ENCODE results near the gene STAT5B. TPM values are rescaled to one million over a fixed set of nuclear protein-coding genes. Genes with fewer than 3 reads are reported as not detected.
"Not testable (repeated sequence)": the region's sequence is repeated elsewhere in the genome, so short reads cannot be mapped to it uniquely, and the experiment has no call there.

STAT5B gene
- total RNA-seq, 2 experiments from 2014 or later = 162 to 203 TPM

DNA sequence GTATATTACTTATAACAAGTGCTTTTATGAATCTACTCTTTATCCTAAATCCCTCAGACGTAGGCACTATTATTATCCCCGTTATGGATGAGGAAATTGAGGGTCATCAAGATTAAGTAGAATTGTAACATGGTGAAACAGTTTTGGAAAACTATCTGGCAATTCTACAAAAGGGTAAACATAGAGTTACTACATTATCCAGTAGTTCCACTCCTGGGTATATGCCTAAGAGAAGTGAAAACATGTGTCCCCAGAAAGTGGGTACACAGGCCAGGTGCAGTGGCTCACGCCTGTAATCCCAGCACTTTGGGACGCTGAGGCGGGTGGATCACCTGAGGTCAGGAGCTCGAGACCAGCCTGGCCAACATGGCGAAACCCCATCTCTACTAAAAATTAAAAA is 36.6 kb downstream of the STAT5B start:
- H3K36me3 Mint-ChIP-seq (ENCODE audit: low read depth) = peaks cover 11% of the 10 kb centered on the region
- CTCF ChIA-PET = interaction anchor here (0.5 to 6.9 kb wide), 3 partner anchors 10 to 218 kb away, joined by 3 to 34 read pairs (median 4); no protein-coding TSS in a partner anchor
- H3K27me3 Mint-ChIP-seq; POLR2A ChIA-PET; H3K4me3 Mint-ChIP-seq; H3K27ac Mint-ChIP-seq; ATAC-seq; intact Hi-C loops (cut with DNase I, micrococcal nuclease); H3K9me3 Mint-ChIP-seq (ENCODE audit: low read depth); DNase-seq: not testable (repeated sequence)
- H3K4me1 Mint-ChIP-seq = peaks cover 44% of the 10 kb centered on the region

DNA sequence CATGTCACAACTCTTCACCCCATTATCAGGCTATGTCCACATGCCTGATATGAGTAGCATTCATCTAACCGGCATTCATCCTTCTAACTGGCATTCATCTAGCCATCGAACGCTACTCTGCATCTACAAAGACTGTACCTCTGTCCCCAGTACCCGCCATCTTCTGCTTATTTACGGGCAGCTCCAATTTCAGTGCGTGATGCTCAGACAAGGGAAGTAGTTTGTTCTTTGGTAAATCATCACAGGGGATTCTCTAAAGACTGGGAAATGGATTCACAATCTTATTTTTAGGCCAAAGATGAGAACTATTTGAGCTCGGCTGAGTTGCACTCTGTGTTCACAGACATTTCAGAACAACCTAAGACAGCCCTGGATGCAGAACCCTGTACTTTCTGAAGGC is 39.4 kb downstream of the STAT5B start:
- H3K9me3 Mint-ChIP-seq (ENCODE audit: low read depth) = no peaks in the 10 kb centered on the region
- H3K27ac Mint-ChIP-seq = no peak overlapping the region
- peaks cover 10% of the 10 kb centered on the region for H3K36me3 Mint-ChIP-seq (ENCODE audit: low read depth)
- ATAC-seq (no peak), DNase-seq (no peak)
- H3K4me3 Mint-ChIP-seq = no peak overlapping the region
- intact Hi-C loops (cut with DNase I, micrococcal nuclease) = no loop called here
- CTCF ChIA-PET = interaction anchor here (0.6 to 6.9 kb wide), 6 partner anchors 13 to 123 kb away, joined by 3 to 34 read pairs (median 4); no protein-coding TSS in a partner anchor
- H3K4me1 Mint-ChIP-seq = peaks cover 40% of the 10 kb centered on the region
- POLR2A ChIA-PET = interaction anchor here (0.6 kb wide), 1 partner anchor 207 kb away, joined by 4 read pairs; no protein-coding TSS in a partner anchor
- H3K27me3 Mint-ChIP-seq = no peaks in the 10 kb centered on the region

DNA sequence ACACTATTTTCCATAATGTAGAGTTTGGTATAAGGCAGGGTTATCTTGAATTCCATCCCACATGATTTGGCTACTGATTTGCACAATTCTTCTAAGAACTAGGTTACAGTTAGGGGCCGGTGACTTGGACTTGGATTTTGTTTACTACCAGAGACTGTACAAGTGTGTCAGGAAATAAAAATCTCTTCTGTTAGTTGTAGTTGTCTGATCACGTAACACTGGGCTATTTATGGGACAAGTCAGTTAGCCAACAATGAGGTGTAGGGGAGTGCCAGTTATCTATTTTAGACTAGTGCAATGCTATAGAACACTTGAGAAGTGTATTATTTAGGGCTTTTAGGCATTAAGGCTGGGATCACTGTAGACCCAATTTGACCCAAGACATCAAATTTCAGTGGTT is 42.2 kb downstream of the STAT5B start:
- ATAC-seq = no peak
- peak overlapping the region; percentile 21 for H3K27ac Mint-ChIP-seq
- CTCF ChIA-PET = interaction anchor here (0.6 to 6.9 kb wide), 2 partner anchors 11 to 43 kb away, joined by 4 to 34 read pairs; no protein-coding TSS in a partner anchor
- H3K4me1 Mint-ChIP-seq = peaks cover 35% of the 10 kb centered on the region
- POLR2A ChIA-PET = no interaction called here
- H3K4me3 Mint-ChIP-seq = no peak overlapping the region
- no peaks in the 10 kb centered on the region for H3K27me3 Mint-ChIP-seq
- H3K36me3 Mint-ChIP-seq (ENCODE audit: low read depth) = peaks cover 11% of the 10 kb centered on the region
- H3K9me3 Mint-ChIP-seq (ENCODE audit: low read depth) = no peaks in the 10 kb centered on the region
- intact Hi-C loops (cut with DNase I, micrococcal nuclease) = no loop called here
- no peak for DNase-seq

DNA sequence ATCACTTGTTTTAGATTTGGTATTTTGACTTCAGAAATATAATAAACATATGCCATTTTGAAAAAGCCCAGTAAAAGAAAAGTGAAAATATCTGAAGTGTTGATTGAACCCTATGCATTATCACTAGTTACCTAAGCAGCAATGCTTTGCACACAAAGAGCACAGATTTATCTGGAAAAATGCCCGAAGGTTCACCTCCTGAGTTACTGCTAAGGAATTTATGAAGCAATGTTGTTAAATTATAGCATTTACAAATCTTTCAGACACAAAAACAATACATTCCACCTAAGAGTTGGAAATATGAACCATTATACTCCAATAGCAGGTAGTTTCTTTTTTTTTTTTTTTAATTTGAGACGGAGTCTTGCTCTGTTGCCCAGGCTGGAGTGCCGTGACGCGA is 43.0 kb downstream of the STAT5B start:
- H3K36me3 Mint-ChIP-seq (ENCODE audit: low read depth) = peaks cover 15% of the 10 kb centered on the region
- no peak overlapping the region for H3K27ac Mint-ChIP-seq
- no peaks in the 10 kb centered on the region for H3K9me3 Mint-ChIP-seq (ENCODE audit: low read depth)
- peaks cover 40% of the 10 kb centered on the region for H3K4me1 Mint-ChIP-seq
- no peak for DNase-seq
- no peaks in the 10 kb centered on the region for H3K27me3 Mint-ChIP-seq
- ChIA-PET POLR2A (no interaction called here), CTCF (interaction anchor here (0.6 to 1.3 kb wide), 3 partner anchors 14 to 345 kb away, joined by 3 to 4 read pairs (median 4); no protein-coding TSS in a partner anchor)
- intact Hi-C loops (cut with DNase I, micrococcal nuclease) = no loop called here
- no peak overlapping the region for H3K4me3 Mint-ChIP-seq
- no peak for ATAC-seq

DNA sequence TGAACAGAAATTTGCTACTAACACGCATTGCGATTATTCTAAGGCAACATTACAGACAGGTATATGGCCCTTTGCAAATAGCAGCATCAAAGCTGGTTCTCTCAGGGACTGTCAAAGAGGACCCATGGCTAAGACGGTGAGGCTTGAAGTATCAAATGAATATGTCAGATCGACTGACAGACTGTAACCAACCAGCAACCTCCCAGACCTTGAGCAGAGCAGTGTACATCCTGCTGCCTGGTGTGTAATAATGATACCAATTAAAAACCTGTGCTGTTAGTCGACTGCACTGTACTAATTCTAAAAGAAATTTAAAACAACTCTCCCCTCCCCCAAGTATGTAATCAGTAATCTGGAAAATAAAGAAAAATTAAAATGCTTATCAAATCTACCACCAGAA is 46.0 kb downstream of the STAT5B start:
- ATAC-seq (peak; percentile 96), DNase-seq (peak; percentile 35)
- intact Hi-C loops (cut with DNase I, micrococcal nuclease) = no loop called here
- POLR2A ChIA-PET = interaction anchor here (0.6 kb wide), 2 partner anchors 18 to 81 kb away, joined by 3 to 9 read pairs; no protein-coding TSS in a partner anchor
- CTCF ChIA-PET = interaction anchor here (0.6 to 1.7 kb wide), 7 partner anchors 9 to 176 kb away, joined by 3 to 6 read pairs (median 4); partner anchors contain the start of gene STAT5B
- H3K4me1 Mint-ChIP-seq = peaks cover 37% of the 10 kb centered on the region
- peak overlapping the region; percentile 37 for H3K27ac Mint-ChIP-seq
- no peaks in the 10 kb centered on the region for H3K27me3 Mint-ChIP-seq
- H3K4me3 Mint-ChIP-seq = no peak overlapping the region
- peaks cover 24% of the 10 kb centered on the region for H3K36me3 Mint-ChIP-seq (ENCODE audit: low read depth)
- no peaks in the 10 kb centered on the region for H3K9me3 Mint-ChIP-seq (ENCODE audit: low read depth)

DNA sequence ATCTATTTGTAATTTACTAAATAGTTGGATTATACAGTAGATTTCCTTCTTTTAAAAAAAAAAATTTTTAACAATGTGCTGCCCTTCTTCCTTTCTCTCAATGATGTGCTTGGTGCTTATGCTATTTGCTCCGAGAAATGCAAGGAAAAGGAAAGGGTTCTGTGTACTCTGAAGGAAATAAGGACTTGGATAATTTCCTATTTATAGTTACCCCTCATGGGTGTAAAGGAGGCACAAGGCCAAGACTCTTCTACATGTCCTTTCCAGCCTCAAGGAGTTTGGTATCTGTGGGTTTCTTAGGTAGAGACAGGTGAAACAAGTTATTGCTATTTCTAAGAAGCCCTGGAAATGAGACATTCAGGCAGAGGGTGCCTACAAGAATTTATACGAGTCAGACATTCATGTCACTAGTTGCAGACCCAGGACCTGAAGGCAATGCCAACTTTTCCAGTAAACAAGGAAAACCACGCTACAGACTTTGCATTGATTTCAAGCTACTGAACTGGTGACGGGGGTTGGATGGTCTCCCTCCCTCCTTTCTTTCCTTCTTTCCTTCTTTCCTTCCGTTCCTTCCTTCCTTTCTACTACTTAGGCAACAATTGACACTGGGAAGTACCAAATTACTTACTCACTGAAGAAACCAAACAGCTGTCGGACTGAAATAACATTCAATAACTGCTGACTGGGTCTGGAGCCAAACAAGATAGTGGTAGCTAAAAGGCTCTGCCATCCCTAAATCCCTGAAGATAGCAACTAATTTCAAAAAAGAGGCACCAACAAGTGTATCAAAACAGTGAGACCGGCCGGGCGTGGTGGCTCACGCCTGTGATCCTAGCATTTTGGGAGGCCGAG is 48.1 kb downstream of the STAT5B start:
- intact Hi-C loops (cut with DNase I, micrococcal nuclease) = no loop called here
- ATAC-seq (peak; percentile 14), DNase-seq (no peak)
- CTCF ChIA-PET = interaction anchor here (0.6 to 0.8 kb wide), 3 partner anchors 134 to 451 kb away, joined by 3 to 5 read pairs (median 3); no protein-coding TSS in a partner anchor
- Mint-ChIP-seq H3K4me1 (peaks cover 22% of the 10 kb centered on the region), H3K27ac (peak overlapping the region; percentile 20), H3K4me3 (no peak overlapping the region), H3K36me3 (ENCODE audit: low read depth) (peaks cover 28% of the 10 kb centered on the region), H3K27me3 (no peaks in the 10 kb centered on the region), H3K9me3 (ENCODE audit: low read depth) (no peaks in the 10 kb centered on the region)
- POLR2A ChIA-PET = no interaction called here

DNA sequence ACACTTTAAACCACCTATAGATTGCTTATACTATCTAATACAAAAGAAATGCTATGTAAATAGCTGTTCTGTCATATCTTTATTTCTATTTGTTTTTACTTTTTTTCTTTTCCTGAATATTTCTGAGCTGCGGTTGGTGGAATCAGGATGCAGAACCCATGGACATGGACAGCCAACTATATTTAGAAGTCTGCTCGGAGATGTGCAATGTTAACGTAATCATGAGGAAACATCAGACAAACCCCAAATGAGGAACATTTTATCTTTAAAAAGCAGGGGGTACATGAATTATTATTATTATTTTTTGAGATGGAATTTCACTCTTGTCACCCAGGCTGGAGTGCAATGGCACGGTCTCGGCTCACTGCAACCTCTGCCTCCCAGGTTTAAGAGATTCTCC is 50.5 kb downstream of the STAT5B start:
- H3K27ac Mint-ChIP-seq = no peak overlapping the region
- H3K4me3 Mint-ChIP-seq = no peak overlapping the region
- intact Hi-C loops (cut with DNase I, micrococcal nuclease) = no loop called here
- no peak for ATAC-seq
- peaks cover 34% of the 10 kb centered on the region for H3K36me3 Mint-ChIP-seq (ENCODE audit: low read depth)
- ChIA-PET CTCF (no interaction called here), POLR2A (no interaction called here)
- H3K27me3 Mint-ChIP-seq = no peaks in the 10 kb centered on the region
- no peak for DNase-seq
- no peaks in the 10 kb centered on the region for H3K9me3 Mint-ChIP-seq (ENCODE audit: low read depth)
- H3K4me1 Mint-ChIP-seq = peaks cover 25% of the 10 kb centered on the region

DNA sequence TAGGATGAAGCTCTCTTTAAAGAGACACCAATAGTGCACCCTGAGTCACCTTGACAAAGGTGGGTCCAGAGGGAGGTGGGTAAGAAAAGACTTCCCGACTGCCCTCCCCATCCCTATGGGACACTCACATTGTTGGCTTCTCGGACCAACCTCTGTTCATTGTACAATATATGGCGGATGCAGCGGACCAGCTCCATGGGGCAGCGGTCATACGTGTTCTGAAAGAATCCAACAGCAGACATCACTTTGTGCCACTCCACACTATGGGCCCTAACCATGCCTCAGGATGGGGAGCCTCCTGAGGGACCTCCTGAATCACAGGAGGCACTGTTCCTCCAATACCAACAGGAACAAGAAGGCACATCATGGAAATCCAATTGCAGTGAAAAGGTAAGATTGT is 51.5 kb downstream of the STAT5B start:
- no peak overlapping the region for H3K4me3 Mint-ChIP-seq
- peaks cover 36% of the 10 kb centered on the region for H3K36me3 Mint-ChIP-seq (ENCODE audit: low read depth)
- no peak for ATAC-seq
- POLR2A ChIA-PET = no interaction called here
- CTCF ChIA-PET = interaction anchor here (0.6 to 3.6 kb wide), 4 partner anchors 23 to 181 kb away, joined by 3 to 55 read pairs (median 36); partner anchors contain the start of gene STAT5A
- intact Hi-C loops (cut with DNase I, micrococcal nuclease) = loop anchor here in 1 of 2 experiments (5.0 kb wide), 2 partner anchors 63 to 88 kb away; partner anchors contain the start of gene STAT5A
- no peak for DNase-seq
- H3K4me1 Mint-ChIP-seq = peaks cover 17% of the 10 kb centered on the region
- no peaks in the 10 kb centered on the region for H3K27me3 Mint-ChIP-seq
- no peak overlapping the region for H3K27ac Mint-ChIP-seq
- no peaks in the 10 kb centered on the region for H3K9me3 Mint-ChIP-seq (ENCODE audit: low read depth)

DNA sequence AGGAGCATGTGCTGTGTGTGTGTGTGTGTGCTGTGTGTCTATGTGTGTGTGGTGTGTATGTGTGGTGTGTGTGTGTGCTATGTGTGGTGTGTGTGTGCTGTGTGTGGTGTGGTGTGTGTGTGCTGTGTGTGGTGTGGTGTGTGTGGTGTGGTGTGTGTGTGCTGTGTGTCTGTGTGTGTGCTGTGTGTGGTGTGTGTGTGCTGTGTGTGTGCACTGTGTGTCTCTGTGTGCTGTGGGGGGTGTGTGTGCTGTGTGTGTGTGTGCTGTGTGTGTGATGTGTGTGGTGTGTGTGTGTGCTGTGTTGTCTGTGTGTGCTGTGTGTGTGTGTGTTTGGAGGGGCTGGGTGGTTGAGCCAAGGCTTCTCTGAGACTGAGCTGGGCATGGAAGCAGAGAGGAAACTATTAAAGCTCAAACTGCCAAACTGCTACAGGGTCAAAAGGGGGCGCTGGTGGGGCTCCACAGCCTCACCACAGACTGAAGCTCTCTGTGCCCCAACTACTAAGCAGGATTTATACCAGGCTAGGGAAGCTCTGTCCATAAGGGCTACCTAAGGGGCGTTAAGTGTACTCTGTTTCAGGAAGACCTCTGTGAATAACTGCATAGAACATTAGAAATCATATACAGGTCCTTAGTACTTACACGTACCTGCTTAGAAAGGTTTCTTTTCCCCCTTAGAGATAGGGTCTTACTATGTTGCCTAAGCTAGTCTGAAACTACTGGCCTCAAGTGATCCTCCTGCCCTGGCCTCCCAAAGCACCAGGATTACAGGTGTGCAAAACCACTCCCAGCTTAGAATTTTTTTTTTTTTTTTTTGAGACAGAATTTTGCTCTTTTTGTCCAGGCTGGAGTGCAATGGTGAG is 54.1 kb downstream of the STAT5B start:
- CTCF ChIA-PET = interaction anchor here (0.5 to 3.6 kb wide), 46 partner anchors 9 to 1657 kb away, joined by 3 to 55 read pairs (median 4); partner anchors contain the start of genes STAT5A and STAT5B
- H3K27ac Mint-ChIP-seq = peak overlapping the region; percentile 79
- intact Hi-C loops (cut with DNase I, micrococcal nuclease) = loop anchor here (1.0 to 5.0 kb wide), 6 partner anchors 53 to 184 kb away; partner anchors contain the start of gene STAT5A (in 1 of the 2)
- H3K27me3 Mint-ChIP-seq = no peaks in the 10 kb centered on the region
- ATAC-seq (peak; percentile 98), DNase-seq (peak; percentile 79)
- POLR2A ChIA-PET = interaction anchor here (0.6 to 2.2 kb wide), 11 partner anchors 26 to 189 kb away, joined by 3 to 10 read pairs (median 5); partner anchors contain the start of gene STAT5A
- H3K9me3 Mint-ChIP-seq (ENCODE audit: low read depth) = no peaks in the 10 kb centered on the region
- H3K36me3 Mint-ChIP-seq (ENCODE audit: low read depth) = peaks cover 40% of the 10 kb centered on the region
- peaks cover 6% of the 10 kb centered on the region for H3K4me1 Mint-ChIP-seq
- H3K4me3 Mint-ChIP-seq = no peak overlapping the region

DNA sequence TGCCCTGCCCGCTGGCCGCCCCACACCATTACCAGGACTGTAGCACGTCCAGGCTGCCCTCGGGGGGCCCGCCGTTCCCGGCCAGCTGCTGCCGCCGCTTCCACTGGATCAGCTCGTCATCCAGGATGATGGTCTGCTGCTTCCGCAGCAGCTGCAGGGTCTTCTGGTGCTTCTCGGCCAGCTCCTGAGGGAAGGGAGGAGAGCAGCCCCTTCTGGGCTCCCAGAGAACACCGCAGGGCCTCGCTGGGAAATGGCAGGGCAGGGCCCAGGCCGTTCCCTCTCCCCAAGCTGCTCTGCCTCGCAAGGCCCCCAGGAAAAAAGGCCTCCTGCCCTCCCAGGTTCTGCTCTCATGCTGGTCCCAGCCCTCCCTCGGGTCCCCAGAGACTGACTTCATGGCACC is 56.9 kb downstream of the STAT5B start:
- H3K4me3 Mint-ChIP-seq; H3K27me3 Mint-ChIP-seq; intact Hi-C loops (cut with DNase I, micrococcal nuclease); DNase-seq; H3K9me3 Mint-ChIP-seq (ENCODE audit: low read depth); H3K4me1 Mint-ChIP-seq; H3K27ac Mint-ChIP-seq; POLR2A ChIA-PET; ATAC-seq; CTCF ChIA-PET: not testable (repeated sequence)
- peaks cover 45% of the 10 kb centered on the region for H3K36me3 Mint-ChIP-seq (ENCODE audit: low read depth)

DNA sequence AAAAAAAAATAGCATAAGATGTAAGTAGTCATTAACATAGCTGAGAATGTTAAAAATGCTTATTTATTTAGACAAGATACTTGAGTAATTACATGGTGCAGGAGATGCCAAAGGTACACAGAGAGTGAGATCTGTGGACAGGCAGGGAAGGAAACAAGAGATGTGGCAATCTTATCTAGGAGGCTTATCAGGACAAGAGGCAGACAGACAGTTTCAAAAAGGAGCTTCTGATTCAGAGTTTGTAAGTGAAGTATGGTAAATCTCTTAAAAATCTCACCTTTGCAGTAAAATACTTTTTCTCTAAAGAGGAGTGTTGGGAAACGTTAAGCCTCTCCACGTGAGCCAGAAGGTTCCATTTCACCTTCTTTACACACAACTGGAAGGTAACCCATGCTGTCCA is 62.0 kb downstream of the STAT5B start:
- ChIA-PET CTCF (interaction anchor here (0.5 to 1.7 kb wide), 5 partner anchors 8 to 466 kb away, joined by 3 to 7 read pairs (median 4); no protein-coding TSS in a partner anchor), POLR2A (no interaction called here)
- intact Hi-C loops (cut with DNase I, micrococcal nuclease) = no loop called here
- Mint-ChIP-seq H3K27ac (no peak overlapping the region), H3K4me3 (no peak overlapping the region), H3K36me3 (ENCODE audit: low read depth) (peaks cover 53% of the 10 kb centered on the region), H3K4me1 (no peaks in the 10 kb centered on the region), H3K9me3 (ENCODE audit: low read depth) (no peaks in the 10 kb centered on the region), H3K27me3 (no peaks in the 10 kb centered on the region)
- no peak for ATAC-seq
- DNase-seq = no peak
